GM19239 (cell line): ENCODE data around the gene NOL4L.

Experiments
- DNase-seq: peaks from one replicate; pipeline ENCODE4 v3.0.0; 2011; ENCODE audit warnings: low spot score; ENCODE audit not compliant: insufficient read length
- FAIRE-seq: peaks from 2 replicates; lab custom pipeline; 2011; peaks lifted over from hg19 to GRCh38; lab: Jason Lieb, UNC

The NOL4L gene

DNA sequence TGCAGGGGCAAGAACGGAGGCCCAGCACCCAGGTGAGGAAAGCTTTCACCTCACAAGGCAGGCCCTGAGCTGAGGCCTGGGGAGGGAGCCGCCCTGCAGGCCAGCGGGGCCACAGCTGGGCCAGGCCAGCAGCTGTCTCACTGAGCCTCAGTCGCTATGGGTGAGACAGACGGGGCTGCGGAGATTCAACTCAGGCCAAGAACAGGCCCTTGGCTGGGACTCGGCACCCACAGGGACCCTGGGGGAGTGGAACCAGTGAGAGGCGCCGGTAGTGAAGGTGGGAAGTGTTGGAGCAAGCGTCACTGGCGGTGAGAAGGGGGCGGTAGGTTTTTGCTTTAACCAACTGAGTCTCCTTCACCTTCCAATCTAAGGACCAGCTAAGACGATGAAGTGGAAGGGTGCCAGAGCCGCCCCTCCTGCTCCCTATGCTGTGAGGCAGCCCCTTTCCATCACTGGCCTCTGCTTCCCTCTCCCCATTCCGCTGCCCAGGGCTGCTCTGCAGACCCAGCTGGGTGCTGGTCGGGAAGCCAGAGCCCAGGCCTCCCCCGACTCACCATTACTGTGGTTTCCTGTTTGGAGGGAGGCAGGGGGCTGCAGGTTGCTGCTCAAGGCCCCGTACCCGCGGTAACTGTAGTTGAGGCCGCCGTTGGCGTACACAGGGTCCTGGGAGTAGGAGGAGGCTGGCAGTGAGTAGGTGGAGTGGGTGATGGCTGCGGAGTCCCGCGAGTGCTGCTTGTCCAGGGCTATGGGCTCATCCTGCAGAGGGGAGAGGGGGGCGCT, 133.3 kb downstream of the NOL4L start:
- DNase-seq, result no peak
- no peak for FAIRE-seq

DNA sequence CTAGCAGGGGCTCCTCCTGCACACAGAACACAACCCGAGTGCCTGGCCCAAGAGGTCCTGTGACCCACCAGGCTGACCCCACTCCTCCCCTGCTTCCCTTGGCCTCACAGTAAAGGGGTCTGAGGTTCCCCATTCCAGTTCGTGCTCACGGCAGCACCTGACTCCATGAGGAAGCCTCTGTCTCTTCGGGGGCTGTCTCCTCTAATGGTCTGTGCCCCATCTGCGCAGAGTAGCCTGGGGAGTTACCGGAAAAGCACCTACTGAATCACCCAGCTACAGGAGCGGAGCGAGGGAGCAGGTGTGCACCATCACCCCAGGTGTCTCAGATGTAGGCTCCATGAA, 133.8 kb downstream of the NOL4L start:
- FAIRE-seq, result no peak
- no peak for DNase-seq

DNA sequence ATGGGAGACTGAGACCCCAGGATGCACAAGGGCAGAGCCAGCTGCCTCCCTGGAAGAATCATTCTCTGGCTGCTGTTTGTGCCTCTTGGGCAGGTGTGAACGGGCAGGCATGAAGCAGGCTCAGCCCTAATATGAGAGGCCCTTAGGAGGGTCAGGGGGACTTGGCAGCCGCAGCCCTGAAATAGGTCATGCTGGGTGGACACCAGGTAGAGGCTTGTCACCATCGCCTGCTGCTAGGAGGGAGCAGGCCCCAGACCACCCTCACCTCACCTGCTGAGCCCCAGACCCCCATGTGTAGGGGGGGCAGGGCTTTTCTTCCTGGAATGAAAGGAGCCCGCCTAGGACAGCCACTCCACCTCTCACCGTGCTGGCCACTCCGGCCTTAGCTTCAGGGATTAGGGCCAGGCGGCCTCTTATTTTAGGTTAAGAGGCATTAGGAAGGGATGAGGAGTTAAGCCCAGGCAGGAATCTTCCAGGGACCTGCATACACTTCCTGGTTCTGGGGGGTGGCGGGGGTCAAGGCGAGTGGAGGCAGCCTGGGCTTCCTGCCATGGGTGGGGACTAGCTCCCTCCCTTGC, 134.6 kb downstream of the NOL4L start:
- FAIRE-seq, result no peak
- no peak for DNase-seq

DNA sequence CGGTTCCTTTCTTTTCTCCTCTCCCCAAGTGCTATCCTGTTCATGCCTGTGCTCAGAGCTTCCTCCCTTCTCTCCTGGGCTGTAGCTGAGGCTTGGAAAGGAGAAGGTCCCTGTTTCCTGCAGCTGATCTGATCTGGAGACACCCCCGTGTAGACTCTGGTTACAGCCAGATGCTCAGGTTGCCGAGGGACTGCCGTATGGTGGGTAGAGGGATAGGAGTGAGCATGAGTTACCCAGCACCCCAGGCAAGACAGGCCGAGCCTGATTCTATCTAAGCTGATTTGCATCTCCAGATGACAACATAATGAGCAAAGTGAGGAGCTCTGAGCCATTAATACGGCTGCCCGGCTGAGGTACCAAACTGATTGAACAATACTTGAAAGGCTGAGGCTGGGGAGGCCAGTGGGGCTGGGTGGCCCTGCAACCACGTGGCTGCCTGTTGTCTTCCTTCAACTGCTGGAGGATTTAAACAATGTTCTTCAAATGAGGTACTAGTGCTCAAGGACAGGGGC, 135.2 kb downstream of the NOL4L start:
- FAIRE-seq, result no peak
- no peak for DNase-seq

DNA sequence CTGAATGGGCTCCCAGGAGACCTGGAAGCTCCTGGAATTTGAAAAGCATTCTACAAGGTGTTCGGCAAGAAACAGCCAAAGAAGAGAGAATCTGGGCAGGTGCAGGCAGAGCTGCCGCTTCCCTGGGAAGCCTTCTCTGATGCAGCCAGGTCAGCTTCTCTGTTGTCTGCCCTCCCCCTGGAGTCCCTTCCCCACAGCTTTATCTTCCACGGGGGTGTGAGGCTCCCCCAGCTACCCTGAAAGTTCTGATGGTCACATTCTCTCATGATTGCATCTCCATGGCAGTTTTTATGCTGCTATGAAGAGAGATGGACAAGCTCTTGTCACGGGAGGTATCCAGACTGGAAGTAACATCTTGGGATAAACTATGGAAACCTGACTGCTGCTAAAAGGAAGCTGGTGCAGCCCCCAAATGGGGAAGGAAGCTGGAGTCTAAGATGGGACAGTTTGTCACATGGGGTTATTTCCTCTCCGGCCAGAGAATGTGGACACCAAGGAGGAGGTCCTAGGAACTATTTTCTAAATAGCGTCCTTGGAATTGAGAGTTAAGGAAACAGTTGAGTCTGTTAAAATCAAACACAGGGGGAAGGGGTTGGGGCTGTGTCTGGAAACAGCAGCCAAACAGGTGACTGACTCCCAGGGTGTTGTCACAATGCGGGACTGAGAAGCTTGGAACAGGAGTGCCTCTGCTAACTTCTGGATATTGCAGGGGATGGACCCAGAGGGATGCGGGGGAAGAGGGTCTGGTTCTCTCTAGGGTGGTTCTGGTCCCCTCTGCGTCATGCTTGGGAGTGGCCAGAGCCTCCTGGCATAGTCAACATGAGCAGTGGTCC, 135.9 kb downstream of the NOL4L start:
- FAIRE-seq, result no peak

DNA sequence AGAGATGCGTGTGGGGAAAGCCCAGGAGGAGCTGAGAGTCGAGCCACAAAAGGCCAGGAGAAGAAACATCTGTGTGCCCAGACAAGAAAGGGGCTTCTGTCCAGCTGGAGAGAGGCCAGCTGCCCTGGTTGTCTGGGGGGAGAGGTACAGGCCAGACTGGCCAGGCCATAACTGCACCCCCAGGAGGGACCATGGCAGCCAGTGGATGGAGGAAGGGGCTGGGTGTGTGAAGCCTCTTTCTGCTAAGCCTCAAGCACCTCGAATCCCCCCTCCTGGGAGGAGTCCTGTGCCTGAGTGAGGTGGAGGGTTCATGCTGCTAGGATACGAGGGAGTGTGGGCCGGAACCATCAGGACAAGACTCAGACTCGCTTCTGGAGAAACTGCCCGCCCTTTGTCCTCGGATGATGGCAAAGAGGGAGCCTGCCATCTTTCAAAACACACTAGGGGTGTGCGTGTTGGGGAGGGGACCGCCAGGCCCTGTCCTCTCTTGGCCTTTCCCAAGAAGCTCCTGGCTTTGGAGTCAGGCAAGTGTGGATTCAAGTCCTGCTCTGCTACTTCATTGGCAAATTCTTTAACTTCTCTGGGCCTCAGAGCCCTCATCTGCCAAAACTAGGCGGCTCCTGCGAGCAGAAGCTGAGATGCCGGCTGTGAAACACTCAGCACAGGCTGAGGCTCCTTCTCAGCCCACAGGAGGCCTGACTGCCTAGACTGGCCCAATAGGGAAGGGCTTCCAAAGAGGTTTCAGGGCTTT, 136.7 kb downstream of the NOL4L start:
- no peak for DNase-seq
- no peak for FAIRE-seq

More for the DNA sequence above, 135.9 kb downstream of the NOL4L start:
- no peak for DNase-seq

DNA sequence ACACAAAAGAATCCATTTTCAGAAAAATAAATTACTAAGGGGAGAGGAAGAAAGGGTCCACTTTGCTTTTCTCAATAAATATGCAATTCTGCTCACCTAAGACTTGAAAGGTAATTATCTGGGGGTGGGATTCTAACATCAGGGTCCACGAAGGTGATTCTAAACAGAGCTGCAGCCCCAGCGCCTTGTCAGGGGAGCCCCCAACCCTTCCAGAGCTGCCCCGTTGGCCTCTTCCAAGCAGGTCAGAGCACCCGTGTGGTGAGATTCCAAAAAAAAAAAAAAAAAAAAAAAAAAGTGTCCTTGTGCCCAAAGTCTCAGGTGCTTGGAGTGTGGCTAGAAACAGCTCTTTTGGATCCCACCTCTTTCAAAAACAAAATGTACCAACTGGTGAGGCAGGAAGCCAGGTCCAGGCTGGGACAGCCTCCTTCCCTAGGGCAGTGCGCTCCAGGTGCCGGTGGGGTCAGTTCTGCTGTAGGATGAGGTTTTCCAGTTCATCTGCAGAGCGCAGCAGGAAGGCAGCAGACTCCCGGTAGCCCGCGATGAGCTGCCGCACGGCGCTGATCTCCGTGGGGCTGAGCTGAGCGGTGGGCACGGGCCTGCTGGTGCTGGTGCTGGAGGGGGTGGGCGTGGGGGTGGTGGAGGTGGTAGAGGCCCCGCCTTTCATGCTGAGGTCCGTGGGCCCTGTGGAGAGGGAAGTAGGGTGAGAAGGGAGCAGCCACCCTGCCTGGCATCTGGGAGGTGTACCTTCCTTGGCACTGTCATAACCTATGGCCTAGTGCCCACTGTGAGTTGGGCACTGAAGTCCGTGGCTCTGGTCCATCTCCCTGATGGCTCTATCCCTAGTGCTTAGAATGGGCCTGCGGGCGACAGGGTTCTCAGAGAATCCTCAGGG, 137.8 kb downstream of the NOL4L start:
- no peak for FAIRE-seq
- DNase-seq, result no peak

DNA sequence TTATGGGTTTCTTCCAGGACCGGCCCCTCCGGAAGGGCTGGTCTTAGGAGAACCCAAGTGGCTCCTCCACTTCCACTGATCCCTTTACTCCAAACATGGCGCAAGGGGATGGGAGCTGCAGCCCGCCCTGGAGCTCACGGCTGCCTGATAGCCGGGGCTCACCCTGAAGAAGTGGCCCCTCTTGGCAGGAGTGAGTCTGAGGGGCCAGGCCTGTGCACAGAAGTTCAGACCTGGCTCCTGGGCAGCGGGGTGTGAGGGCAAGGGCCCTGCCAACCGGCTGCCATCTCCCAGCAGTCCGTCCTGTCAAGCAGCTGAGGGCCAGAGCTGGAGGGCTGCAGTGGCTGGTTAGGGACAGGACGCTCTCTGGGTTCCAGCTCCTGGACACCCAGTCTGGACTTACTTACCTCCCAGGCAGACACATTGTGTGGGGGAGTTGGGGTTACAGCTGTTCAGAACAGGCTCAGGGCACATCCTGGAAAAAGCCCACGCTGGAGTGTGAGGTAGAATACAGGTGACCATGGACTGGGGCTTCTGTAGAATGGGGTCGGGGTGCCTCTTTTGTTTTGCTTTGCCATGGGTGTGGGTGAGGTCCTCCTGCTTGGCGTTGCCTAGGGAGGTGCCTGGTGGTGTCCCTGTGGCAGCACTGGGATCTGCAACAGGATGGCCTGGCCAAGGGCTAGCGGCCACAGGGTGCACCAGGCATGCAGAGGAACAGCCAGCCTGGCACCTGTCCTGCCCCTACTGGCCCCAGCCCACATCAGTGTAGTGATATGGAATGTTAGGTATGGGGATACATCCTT, 138.6 kb downstream of the NOL4L start:
- FAIRE-seq (no peak), DNase-seq (no peak)

DNA sequence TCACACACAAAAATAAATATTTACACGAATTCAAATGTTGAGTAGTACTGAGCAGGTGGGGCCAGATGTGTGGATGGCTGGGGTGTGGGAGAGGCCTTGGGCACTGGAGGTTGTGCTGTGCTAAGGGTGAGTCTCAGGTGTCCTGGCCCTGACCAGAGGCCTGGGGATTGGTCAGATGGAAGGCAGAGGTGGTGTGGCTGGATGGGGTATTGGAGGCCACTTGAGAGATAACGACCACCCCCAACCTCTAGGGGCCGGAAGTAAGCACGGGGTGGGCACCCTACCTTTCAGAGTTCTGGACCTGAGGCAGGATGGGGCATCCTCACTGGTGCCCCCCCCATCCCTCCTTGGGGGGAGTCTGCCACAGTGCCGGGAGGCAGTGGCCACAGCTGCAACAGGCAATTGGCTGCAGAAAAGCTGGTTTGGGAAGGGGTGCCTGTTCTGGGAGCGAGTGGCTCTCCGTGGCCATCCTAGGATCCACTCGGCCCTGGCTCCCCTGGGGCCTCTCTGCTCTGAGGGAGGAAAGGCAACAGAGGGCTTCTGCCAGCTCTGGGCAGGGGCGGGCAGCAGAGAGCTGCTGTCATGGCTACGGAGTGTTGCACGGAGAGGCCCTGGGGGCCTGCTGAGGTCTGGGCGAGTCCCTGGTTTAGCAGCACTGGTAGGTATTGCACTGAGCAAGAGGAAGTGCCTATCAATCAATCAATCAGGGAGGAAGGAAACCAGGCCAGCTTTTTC, 139.4 kb downstream of the NOL4L start:
- no peak for DNase-seq
- no peak for FAIRE-seq

DNA sequence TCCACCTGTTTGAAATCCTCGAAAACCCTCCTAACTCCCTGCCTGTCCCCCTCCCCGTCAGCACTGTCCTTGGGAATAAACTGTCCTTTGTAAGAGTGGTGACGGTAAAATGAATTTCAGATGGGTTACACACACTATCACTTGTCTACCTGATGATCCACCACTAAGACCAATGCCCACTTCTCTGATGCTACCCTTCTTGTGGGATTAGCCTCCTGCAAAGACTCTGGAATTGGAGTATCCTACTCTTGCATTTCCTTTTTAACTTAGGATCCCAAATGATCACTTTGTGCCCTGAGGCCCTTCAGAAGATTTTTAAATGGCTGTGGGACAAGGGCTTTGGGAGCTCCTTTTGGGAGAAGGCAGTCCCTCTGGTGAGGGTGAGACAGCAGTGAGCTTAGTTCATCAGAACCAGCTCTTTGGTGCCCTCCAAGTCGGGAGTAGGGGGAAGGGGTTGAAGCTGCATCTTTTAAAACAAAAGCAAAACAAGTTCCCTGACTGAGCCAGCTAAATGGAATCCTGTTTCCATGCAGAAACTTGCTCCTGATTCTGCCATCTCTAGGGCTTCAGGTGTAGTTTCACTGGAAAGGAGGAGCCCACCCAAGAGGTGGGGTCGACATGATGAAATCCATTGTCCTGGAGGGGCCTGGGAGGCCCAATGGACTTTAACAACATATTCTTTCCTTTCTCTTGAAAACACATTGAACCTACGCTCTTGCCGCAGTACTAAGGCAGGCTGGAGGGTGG, 140.5 kb downstream of the NOL4L start:
- FAIRE-seq (no peak), DNase-seq (no peak)

DNA sequence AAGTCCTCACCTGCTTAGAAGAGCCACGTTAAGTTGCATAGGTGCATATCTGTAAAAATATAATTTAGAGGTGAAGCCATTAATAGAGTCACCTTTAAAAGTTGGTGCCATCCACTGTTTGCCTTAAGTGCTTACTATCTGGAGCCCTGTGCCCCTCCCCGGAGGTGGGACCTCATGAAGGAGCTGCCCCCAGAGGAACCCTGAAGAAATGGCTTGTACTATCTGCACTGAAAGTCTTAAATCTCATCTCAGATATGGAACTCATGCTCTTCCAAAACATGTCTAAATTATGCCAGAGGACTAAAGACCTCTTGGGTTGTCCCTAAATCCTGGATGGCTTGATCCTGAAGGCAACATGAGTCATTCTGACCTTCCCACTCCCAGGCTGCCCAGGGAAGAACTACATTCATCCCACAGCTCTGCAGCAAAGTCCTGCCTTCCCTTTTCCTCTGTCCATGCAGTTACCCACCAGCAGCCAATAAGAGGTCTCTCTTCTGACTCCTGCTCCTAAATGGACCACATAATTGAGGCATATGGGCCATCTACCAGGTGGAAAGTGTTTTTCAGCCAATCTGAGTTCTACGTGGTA, 141.7 kb downstream of the NOL4L start:
- DNase-seq (no peak), FAIRE-seq (no peak)

DNA sequence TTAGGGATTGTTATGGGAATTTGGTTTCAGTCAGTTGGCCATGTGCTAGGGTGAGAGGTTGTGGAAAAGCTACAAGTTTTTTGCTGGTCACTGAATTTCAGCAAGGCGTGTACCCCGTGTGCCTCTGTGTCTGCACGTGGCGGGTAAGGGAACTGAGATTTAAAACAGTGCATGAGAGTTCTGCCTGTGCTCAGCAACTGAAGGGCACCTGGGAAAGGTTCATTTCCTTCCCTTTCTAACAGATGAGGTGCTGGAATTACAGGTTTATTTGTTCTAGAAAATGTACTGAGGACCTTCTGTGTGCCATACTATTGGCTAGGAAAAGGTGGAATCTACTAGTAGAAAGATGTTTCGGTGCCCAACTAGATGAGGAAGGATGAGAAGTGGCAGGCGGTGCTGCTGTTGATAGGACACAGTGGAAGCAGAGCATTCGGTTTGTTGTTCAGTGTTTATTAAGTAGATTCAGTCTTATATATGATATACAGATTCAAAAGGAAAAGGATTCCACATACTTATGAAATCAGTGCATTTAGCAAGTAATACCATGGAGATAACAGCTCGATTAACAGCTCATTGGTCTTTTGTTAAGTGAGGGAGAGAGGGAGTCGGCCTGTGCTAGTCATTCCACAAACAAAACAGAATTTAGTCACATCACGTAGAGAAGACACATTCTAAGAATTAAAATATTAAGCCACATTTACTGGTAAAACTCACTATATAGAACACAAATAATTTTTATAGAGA, 142.3 kb downstream of the NOL4L start:
- FAIRE-seq, result no peak
- no peak for DNase-seq

DNA sequence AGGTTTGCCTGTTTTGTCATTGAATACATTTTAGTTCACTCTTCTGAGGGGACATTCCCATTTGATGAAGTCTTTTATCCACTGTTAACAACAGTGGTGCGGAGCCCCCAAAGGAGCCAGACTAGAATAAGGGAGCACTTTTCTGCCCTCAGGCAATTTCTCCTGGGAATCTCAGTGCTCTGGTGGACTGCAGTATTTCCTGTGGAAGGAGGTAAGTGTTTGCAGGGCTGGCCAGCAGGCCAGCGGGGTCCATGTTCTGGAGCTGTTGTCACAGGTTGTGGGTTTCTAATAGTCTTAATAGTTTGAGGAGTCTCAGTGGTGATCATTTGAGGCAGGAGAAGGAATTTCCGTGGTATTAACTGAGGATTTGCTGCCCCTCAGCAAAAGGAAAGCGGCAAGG, 143.5 kb downstream of the NOL4L start:
- FAIRE-seq, result no peak
- no peak for DNase-seq

DNA sequence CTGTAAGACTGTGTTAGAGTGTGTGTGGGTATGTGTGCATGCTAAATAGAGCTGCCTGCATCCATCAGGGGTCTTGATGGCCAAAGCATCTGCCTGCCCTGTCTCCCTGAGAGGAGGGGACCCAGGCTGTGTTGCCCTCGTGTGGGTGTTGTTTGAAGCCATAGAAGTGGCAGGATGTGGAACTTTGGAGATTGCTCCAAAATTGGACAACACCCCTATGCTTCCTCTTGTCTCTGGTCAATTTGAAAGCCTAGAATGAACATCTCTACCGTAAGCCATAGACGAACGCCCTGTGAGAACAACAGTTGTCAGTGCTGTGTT, 144.4 kb downstream of the NOL4L start:
- FAIRE-seq, result no peak
- DNase-seq, result no peak

DNA sequence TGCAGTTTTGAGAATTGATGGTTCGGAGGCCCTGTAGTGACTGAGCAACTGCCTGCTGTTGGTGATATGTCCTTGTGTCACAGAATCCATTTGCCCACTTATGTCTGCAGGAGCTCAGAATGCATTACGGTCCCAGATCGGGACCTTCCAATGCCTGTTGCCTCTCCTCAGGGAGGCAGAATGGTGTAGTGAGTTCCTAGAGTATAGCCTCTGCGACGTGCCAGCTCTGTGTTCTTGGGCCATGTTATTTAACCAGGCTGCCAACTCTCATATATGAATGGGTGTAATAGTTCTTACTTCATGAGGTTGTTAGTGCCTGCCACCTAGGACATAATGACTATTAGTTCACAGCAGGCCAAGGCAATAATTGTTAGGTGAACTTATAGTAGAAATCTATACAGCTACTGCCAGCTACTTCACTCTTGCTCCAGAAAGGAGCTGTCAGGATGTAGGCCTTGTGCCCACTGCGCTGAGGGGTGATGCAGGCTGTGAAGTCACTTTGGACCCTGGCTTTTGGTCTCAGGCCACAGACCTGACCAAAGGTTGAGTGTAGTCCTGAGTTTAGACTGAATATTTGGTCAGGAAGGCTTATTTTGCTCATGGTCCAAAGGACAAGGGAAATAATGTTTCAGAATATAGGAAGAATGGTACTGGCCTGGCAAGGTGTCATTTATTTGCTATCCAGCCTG, 144.9 kb downstream of the NOL4L start:
- DNase-seq, result no peak
- FAIRE-seq, result no peak
